Mucosa of gallbladder (tissue), 1 donor: ENCODE measurements around the gene MIGA1. TPM values are rescaled to one million over a fixed set of nuclear protein-coding genes. Genes with fewer than 3 reads are reported as not detected.

Experiments used
- DNase-seq: peaks from one replicate; pipeline ENCODE4 v3.0.0-alpha.2; 2020; ENCODE audit warnings: low spot score
- total RNA-seq: library from RNA; stranded (reverse); gene quantifications from one replicate; pipeline ENCODE4 v1.2.1, GENCODE V29; 2021
- donor health status: DM: no; HTN: no; CAD: no.

MIGA1 gene
- total RNA-seq, 1 donor from 2014 or later = 22.4 TPM

DNA sequence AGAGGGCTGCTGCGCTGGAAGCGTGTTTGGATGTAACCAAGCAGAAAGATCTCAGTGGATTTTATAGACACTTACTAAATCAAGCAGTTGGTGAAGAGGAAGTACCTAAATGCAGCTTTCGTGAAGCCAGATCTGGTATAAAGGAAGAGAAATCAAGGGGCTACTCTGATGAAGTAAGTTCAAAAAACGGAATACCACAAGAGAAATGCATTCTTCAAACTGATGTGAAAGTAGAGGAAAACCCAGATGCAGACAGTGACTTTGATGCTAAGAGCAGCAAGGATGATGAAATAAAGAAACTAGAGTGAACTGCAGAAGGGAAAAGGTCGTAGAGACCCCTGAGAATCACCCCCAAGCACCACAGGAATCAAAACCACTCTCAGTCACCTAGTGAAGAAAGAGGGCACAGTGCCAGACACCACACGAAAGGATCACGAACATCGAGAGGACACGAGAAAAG is 68.2 kb downstream of the MIGA1 start:
- no peak for DNase-seq

DNA sequence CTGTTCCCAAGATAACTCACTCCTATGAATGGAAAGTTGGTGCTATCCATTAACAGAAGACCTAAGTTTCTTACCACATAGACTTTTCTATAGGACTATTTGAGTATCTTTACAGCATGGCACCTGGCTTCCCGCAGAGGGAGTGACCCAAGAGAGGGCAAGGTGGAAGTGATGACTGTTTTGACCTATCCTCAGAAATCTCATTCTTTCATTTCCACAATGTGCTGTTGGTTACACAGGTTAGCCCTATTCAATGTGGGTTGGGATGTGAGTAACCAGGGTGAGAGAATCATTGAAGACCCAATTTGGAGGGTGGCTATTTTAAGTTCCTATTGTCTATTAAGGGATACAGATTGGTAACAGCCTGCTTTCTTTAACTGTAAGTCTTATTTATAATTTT is 70.6 kb downstream of the MIGA1 start:
- no peak for DNase-seq

DNA sequence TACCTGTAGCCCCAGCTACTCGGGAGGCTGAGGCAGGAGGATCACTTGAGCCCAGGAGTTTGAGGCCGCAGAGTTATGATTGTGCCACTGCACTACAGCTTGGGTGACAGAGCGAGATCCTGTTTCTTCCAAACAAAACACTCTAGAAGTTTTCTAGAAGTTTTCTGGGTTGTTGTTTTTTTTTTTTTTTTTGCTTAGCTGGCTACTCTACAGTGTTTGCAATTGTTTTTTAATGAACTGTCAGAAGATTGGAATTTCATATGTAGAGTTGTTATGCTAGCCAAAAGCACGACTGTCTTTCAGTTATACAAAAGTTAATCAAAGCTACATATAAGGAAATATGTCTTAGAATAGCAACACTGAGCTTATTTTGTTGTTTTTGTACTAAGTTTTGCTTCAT is 78.1 kb downstream of the MIGA1 start:
- no peak for DNase-seq

DNA sequence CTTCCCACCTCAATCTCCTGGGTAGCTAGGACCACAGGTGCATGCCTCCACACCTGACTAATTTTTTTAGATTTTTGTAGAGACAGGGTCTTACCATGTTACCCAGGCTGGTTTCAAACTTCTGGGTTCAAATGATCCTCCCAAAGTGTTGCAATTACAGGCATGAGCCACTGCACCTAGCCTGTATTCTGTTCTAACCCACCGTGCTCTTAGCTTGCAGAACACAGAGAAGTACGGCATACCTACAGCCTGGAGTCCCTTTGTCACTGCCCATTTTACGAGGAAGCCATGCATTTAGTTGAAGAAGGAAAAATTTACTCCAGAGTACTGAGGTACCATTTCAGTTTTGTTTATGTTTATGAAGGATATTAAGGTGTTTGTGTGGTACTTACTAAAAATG is 79.3 kb downstream of the MIGA1 start:
- DNase-seq = no peak

DNA sequence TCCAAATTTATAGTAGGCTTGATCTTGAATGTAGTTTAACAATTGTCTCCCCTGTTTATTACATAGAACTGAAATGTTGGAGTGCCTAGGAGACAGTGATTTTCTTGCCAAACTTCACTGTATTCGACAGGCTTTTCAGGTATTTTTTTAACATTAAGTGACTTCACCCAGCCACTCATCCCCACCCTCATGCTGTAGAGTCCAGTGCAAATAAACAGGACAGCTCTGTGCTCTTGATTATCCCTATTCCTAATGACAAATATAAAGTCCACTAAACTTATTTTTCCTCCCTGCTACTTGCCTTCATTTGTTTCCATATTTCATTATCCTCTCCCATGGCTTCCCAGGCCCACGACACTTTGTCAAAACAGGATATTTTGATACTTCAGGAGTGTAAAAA is 79.8 kb downstream of the MIGA1 start:
- no peak for DNase-seq

DNA sequence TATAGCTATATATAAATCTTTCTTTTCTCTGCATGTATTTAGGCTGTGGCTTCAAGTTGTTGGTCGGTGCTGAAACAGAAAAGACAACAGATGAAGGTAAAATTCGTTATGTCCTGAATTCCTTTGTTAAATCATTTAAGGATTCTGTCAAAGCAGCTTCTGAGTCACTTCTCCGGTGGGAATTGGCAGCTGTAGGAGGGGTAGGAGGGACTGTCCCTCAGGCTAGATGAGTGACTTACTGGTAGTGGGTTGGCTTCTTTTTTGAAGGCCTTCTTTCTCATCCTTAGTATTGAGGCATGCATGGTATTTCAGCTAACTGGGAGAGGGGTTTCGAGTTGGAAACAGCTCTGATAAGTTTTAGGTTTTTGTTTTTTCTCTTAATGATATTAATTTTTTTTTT is 86.8 kb downstream of the MIGA1 start:
- DNase-seq = no peak

DNA sequence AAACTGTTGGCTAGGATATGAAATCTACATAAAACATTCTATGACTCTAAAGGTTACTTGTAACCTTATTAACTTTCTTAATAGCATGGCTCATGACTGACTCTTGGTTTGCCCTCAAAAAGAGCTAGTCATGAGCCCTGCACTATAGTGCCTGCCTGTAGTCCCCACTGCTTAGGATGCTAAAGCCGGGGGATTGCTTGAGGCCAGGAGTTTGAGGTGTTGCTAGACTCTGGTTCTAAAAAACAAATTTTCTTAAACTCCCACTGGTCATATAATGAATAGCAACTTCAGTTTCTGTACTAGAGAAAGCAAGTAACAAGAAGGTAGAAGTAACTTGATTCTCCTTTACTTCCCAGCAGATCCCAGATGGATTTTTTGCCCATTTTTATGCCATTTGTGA is 93.2 kb downstream of the MIGA1 start:
- DNase-seq = no peak

DNA sequence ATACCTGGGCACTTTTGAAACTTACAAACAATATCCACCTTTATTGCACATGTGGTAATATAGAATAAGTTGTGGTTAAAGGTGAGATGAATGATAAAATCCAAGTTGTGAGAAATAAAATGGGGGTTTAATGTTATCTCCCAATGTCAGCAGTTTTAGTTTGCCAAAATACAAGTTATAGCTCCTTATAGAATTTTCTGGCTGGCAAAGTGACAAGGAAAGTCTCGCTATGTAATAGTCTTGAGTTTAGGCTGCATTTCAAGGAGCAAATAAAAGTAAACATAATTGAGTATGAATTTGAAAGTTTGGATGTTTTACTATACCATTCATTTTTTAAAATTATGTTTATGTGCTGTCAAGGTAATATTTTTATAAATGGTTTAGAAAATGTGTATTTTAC is 94.0 kb downstream of the MIGA1 start:
- no peak for DNase-seq

DNA sequence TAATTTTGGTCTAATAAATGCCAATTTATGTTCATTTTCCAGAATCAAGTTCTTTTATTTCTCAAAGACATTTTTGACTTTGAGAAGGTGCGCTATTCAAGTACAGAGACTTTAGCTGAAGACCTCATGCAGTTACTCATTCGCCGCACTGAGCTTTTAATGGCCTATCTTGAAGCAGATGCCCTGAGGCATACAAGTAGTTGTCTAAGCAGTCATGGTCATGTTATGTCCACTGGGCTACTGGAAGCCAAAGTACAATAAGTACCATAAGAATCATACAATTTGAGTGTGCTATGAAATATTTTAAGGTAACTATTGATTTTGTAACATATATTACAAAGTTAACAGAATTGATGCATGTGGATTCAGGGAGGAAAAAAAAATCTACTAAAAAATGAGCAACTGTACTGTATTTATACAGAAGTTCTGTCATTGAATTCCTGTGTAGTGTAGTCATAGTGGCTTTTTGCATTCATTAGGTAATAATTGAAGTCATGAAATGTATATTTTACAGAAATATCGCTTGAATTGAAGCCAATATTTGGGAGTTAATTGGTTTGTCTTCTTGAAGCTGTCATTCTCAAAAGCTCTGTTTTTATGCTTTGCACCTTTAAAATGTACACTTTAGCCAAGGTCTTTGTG is 95.5 kb downstream of the MIGA1 start:
- no peak for DNase-seq

DNA sequence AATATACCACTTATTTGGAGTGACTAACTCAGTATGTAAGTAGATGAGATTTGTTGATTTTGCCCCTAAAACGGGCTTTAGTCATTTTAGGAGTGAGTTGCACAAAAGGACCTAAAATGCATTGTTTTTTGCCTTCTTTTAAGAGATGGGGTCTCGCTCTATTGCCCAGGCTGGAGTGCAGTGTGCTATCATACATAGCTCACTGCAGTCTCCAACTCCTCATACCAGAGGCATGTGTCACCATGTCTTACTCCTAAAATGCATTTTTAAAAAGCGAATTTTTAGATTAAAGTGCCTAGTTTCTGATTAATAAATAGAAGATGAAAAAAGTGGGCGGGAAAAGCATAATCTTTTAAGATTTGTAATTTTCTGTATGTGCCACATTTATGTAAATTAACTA is 97.4 kb downstream of the MIGA1 start:
- no peak for DNase-seq

DNA sequence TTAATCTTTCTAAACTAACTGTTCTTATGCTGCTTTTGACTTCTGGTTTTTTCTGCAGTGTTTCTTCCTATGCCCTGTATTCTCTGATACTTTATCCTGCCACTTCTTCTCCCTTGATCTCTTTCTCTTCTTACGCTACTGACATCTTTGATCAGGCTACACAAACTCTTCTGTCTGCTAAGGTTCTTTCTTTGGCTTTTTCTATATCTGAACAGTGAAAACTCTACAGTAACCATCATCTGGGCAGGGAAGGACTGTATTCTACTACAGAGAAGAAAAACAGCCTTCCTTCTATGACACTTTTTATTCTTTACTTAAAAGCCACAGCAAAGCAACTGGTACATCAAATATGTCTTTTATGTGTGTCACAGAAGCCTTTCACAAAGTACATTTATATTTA is 101.6 kb downstream of the MIGA1 start:
- DNase-seq = no peak

DNA sequence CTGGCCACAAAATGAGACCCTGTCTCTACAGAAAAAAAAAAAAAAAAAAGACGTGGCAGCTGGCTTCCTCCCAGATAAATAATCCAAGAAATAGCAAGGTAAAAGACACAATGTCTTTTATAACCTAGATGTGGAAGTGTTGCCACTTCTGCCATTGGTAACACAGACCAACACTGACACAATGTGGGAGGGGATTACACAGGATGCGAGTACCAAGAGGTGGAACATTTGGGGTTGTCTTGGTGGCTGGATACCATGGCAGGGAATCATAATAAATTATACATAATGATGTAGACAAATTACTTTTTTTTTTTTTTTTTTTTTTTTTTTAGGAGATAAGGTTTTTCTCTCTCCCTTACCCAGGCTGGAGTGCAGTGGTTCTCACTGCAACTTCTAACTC is 103.0 kb downstream of the MIGA1 start:
- no peak for DNase-seq

DNA sequence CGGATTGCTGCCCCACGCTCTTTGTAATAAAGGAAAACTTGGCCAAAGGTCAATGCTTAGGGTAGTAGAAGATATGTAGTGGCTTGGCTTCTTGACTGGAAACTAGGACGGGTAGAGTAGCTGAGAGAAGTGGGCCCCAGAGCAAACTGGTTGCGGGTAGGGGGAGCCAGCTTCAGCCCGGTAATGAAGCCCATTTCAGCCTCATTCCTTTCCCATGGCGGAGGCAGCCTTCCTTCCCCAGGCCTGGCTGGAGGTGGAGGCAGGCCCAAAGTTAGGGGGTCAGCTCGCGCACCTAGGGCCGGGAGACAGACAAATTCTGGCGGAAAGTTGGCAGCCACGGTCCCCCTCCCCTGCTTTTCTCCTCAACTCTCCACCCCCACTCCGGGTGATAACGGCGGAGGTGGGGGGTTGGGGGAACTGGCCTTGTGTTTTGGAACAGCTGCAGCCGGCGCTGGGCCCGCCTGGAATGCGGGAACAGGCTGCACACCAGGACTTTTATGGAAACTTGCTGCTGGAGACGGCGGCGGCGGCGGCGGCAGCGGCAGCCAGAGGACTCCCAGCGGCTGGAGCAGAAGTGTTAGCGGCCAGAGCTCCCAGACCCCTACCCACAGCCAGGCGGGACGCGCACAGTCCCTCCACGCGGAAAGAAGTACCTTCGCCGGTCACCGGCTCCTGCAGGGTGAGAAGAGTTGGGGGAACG is 108.8 kb downstream of the MIGA1 start, which contains the start of gene NEXN:
TSS of gene NEXN (plus strand) at position 544 of the 700 bp plus-strand sequence. CDS start 27,483 bp downstream, outside the sequence.
- peak; percentile 64 for DNase-seq

DNA sequence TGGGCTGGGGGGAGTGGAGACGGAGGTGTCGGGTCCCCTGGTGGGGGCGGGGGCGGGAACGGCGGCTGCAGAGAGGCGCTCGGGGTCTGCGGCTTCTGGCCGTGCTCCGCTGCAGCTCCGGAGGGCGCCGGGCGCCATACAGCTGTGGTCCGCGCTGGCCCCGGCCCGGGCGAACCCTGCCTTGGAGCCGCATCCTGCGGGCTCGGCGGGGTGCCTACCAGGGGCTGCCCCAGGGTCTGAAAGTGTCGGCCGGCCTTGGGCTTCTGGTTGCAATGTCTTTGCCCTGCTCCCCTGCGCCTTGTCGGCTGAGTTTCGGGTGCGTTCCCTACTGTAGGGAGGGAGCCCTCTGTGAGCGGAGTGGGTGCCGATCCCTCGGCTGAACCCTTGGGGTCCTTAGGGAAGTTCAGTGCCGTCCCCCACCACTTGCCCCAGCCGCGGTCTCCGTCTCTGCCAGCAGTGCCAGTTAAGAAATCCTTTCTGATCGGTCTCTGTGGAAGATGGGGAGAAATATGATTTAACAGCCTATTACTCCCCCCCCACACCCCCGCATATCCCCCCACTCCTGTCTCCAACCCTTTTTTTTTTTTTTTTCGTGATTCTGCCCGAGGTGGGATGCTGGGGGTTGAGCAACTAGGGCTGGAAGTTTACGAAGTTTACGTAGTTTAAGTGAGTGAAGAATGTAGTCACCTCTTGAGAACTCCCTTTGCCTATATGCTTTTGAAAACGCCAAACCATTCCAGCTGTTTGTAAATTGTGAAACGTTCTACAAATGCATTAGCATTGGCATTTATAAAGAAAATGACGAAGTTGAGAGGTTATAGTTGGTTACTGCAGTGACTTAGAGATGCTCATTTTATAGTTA is 109.6 kb downstream of the MIGA1 start:
- peak; percentile 12 for DNase-seq

DNA sequence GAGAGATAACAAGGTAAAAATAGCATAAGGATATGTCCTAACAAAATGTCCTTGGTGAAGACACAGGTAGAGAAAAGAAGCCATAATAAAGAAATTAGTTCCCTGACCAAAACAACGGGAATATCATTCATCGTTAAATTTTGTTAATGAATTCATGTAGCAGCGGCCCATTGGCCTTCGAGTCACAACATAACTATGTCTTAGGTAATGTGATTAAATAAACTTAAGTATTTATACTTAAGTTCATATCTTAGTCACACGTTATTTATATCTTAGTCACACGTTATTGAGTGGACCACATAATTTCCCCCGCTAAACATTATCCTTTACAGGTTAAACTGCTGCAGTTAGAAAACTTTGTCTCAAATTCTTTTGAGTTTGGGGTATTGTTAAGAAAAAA is 110.2 kb downstream of the MIGA1 start:
- DNase-seq = no peak

DNA sequence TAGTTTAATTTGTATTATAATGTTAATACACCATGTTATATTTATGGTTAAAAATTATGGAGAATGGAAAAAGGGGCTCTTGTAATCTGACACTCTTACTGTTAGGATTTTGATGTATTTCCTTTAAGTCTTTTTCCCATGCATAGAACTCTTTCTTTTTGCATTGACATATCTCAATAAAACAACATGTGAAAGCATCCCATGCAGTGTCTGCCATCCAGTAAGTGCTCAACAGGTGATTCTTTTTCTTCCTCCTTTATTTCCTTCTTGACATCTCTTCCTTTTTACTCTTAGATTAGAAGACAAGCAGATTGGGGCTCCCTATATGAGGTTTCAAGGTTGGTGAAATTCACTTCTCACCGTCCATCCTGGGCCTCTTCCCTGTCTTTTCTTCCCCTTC is 111.8 kb downstream of the MIGA1 start:
- DNase-seq = no peak

DNA sequence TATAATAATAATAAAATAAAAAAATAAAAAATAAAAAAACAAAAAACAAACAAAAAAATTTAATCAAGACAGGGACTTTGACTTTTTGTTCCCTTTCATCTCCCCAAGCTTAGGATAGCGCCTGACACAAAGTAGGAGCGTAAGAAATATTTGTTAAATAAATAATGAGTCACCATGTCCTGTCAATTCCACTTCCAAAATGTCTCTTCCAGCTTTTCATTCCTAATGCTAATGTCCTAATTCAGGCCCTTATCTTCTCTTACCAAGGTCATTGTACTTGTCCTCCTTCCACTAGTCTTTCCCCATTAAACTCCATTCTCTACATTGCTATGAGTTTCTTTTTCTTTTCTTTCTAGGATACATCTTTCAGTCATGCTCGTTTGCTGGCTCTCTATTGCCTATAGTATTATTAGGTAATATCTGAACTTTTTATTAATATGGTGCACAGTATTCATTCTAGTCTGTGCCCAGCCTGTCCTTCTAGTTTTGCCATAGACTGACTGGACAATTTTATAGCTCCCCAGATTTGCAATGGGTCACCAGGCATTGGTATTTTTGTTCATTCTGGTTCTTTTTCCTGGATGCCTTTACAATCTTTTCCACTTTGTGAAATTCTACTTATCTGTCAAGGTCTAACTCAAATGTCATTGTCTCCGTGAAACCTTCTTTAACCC is 120.3 kb downstream of the MIGA1 start:
- DNase-seq = no peak

DNA sequence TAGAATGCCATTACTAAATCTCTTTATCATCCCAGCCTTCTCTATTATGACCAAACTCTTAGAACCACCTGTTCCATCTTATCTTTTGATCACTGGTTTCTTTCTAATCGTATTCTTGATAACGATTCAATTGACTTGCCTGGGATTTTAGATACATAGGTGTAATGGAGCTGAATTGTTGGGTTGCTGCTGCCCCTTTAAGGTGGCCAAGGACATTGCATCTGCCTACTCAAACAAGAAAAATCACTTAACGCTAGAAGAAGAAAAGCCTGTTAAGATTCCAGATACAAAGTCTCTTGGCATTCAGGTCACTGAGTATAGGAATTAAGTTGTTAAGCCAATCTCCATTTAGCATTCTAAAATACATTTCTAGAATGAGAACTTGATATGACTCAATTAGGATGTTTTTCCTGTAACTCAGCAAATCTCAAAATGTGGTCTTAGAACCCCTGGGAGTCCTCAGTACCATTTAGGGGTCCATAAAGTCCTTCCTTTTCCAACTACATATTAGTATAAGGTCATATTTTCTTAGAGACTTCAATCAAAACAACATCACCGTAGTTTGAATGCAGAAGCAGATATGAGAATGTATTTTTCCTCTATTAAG is 121.3 kb downstream of the MIGA1 start:
- peak; percentile 28 for DNase-seq

DNA sequence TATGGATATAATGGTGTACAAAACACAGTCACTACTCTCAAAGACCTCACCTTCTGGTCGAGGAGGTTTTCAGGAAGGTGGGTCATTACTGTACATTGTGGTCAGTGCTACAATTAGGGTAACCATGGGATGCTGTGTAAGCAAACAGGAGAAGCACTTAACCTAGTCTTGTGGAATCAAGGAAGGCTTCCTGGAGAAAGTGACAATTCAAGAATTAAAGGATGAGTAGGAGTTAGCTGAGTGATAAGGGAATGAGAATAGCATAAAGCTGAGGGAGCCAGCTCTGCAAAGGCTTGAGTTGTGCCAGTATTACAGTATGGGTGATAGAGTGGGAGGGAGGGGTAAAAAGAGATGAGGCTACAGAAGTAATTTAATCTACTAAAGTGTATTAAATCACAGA is 126.2 kb downstream of the MIGA1 start:
- no peak for DNase-seq

DNA sequence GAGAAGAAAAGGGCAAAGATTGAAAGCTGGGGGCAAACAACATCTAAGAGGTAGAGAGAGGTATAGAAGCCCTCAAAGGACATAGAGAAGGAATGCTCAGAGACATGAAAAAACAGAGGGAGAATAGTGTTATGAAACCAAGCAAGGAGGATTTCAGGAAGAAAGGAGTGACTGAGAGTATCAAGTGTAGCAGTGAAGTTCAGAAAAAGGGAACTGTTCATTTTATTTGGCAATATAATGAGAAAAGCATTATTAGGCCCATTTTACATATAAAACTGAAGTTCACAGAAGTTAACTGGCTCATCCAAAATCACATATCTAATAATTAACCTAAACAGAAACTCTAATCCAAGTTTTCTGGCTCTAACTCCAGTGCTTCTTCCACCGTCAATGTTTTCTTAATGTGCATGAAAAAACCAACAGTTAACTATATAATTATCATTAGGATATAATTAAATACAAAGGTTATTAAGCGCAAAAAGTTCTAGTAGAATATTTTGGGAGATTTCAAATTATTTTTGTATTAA is 126.6 kb downstream of the MIGA1 start:
- no peak for DNase-seq

DNA sequence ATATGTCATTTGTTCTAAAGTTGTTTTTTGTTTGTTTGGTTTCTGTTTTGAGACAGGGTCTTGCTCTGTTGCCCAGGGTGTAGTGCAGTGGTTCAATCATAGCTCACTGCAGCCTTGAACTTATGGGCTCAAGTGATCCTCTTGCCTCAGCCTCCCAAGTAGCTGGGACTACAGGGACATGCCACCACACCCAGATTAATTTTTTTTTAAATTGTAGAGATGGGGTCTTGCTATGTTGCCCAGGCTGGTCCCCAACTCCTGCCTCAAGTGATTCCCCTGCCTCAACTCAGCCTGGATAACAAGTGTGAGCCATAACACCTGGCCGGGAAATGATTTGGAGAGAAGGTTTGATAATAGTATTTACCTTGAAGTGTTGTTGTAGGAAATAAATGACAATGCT is 127.2 kb downstream of the MIGA1 start:
- no peak for DNase-seq
